Measurements from ENCODE around the gene SLC23A2.
"Not testable (repeated sequence)": the region's sequence is repeated elsewhere in the genome, so short reads cannot be mapped to it uniquely, and the experiment has no call there.

The SLC23A2 gene

GRCh38 chr20:4850960-4851359, 150.3 kb downstream of the SLC23A2 start:
- no peak for DNase-seq (ENCODE audit: extremely low read depth, low read depth)
- TF ChIP-seq CTCF (IDR thresholded peaks at IDR 0.05; ENCODE audit: low read depth, low read length) = no peak

GRCh38 chr20:4848829-4849228, 152.5 kb downstream of the SLC23A2 start:
- DNase-seq (ENCODE audit: extremely low read depth, low read depth) = not testable (repeated sequence)

- TF ChIP-seq CTCF (IDR thresholded peaks at IDR 0.05; ENCODE audit: low read depth, low read length) = no peak
- no peak for DNase-seq (ENCODE audit: extremely low read depth, low read depth)
These were observed 153.3 kb downstream of the SLC23A2 start for GRCh38 chr20:4848041-4848440.

GRCh38 chr20:4846821-4847220, 154.5 kb downstream of the SLC23A2 start:
- TF ChIP-seq CTCF (IDR thresholded peaks at IDR 0.05; ENCODE audit: low read depth, low read length) = no peak
- no peak for DNase-seq (ENCODE audit: extremely low read depth, low read depth)

- TF ChIP-seq CTCF (IDR thresholded peaks at IDR 0.05; ENCODE audit: low read depth, low read length) = no peak
- no peak for DNase-seq (ENCODE audit: extremely low read depth, low read depth)
These were observed 156.4 kb downstream of the SLC23A2 start for GRCh38 chr20:4844751-4845465.

- DNase-seq (ENCODE audit: extremely low read depth, low read depth) = no peak
- TF ChIP-seq CTCF (IDR thresholded peaks at IDR 0.05; ENCODE audit: low read depth, low read length) = no peak
These were observed 157.0 kb downstream of the SLC23A2 start for GRCh38 chr20:4844325-4844724.

- no peak for TF ChIP-seq CTCF (IDR thresholded peaks at IDR 0.05; ENCODE audit: low read depth, low read length)
- DNase-seq (ENCODE audit: extremely low read depth, low read depth) = no peak
These were observed 160.5 kb downstream of the SLC23A2 start for GRCh38 chr20:4840801-4841200.

- DNase-seq (ENCODE audit: extremely low read depth, low read depth) = no peak
- TF ChIP-seq CTCF (IDR thresholded peaks at IDR 0.05; ENCODE audit: low read depth, low read length) = no peak
These were observed 162.8 kb downstream of the SLC23A2 start for GRCh38 chr20:4838526-4838925.
